Sigmoid colon (tissue), 3 donors: ENCODE results near the gene EIF2S2.

Experiments
- CTCF ChIP-seq, 4 experiments: fragments of 450-650 bp in 3 of 4; fragments of 200-600 bp in 1 of 4; IDR thresholded peaks; one replicate each; pipeline ENCODE4 v1.5.1; 2016 to 2019; ENCODE audit warnings: antibody characterized with exemption in 4 of 4, mild to moderate bottlenecking in 3 of 4, moderate library complexity in 2 of 4
- POLR2A ChIP-seq, 2 donors: fragments of 450-650 bp; IDR thresholded peaks; one replicate each; pipeline ENCODE4 v1.6.1; 2016; ENCODE audit warnings: antibody characterized with exemption in 2 of 2, mild to moderate bottlenecking in 2 of 2, moderate library complexity in 2 of 2

- TF ChIP-seq CTCF (IDR thresholded peaks at IDR 0.05) (no peak), POLR2A (IDR thresholded peaks at IDR 0.05) (no peak)
Observed at GRCh38 chr20:34049389-34049788, 62.7 kb downstream of the EIF2S2 start.
